ENCODE measurements around the gene DNAH1. TPM values are rescaled to one million over a fixed set of nuclear protein-coding genes. Genes with fewer than 3 reads are reported as not detected.

The DNAH1 gene
- total and polyA plus RNA-seq, 2 experiments from 2014 or later = 0.81 to 3.6 TPM

DNA sequence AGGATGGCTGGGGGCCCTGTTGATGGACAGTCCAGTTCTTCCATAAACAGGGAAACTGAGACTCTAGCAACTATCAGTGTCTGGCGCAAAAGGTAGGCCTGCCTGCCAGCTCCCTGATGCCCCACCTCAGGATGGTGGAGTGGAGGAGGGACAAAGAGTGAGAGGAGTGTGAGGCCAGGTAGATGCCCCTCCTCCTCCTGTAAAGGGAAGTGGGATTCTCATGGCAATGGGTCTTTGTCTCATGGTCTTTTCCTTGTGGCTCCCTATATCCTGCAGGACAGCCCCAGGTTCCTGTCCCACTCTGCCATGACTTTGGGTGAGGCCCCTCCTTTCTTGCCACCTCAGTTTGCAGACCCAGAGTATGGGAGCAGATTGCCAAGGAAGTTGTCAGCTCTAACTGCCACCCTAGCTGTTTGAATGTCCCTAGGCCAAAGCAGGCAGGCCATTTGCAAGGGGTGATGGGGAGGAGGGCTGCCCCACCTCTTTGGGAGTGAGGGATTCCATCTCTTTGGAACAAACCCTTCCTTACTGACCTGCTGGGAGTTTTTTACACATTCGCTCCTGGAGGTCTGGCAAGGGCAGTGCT is 2.8 kb upstream of the DNAH1 start:
- H3K36me3 ChIP-seq = no peaks in the 10 kb centered on the region
- TF ChIP-seq, protein P1, sequence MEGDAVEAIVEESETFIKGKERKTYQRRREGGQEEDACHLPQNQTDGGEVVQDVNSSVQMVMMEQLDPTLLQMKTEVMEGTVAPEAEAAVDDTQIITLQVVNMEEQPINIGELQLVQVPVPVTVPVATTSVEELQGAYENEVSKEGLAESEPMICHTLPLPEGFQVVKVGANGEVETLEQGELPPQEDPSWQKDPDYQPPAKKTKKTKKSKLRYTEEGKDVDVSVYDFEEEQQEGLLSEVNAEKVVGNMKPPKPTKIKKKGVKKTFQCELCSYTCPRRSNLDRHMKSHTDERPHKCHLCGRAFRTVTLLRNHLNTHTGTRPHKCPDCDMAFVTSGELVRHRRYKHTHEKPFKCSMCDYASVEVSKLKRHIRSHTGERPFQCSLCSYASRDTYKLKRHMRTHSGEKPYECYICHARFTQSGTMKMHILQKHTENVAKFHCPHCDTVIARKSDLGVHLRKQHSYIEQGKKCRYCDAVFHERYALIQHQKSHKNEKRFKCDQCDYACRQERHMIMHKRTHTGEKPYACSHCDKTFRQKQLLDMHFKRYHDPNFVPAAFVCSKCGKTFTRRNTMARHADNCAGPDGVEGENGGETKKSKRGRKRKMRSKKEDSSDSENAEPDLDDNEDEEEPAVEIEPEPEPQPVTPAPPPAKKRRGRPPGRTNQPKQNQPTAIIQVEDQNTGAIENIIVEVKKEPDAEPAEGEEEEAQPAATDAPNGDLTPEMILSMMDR (IDR thresholded peaks at IDR 0.05; ENCODE audit: low read depth, low read length) = no peak
- no peak for DNase-seq (ENCODE audit: low read depth in 1 of 2, low spot score in 1 of 2)
- no peaks in the 10 kb centered on the region for H3K9me3 ChIP-seq (ENCODE audit: low read depth)
- H3K27ac ChIP-seq = no peak overlapping the region
- H3K4me3 ChIP-seq = no peak overlapping the region
- H3K27me3 ChIP-seq = no peaks in the 10 kb centered on the region
- H3K4me1 ChIP-seq (ENCODE audit: low read depth) = no peaks in the 10 kb centered on the region

DNA sequence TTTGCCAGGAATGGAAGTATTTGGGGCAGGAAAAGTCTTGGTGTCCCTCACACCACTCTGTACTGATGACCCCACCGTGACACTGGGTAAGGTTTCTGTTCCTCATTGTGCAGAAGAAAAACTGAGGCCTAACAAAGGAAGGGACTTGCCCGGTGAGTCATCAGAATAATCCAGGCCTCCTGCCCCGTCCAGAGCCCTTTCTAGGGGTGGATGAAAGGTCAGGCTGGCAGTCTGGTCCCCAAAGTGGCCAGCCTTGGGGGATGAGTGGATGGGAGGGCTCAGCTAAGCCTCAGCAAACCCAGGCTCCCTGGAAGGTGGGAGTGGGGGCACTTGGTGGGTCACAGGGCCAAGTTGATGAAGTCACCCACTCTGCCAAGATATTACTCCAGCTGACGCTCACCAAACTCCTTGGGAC is 2.3 kb upstream of the DNAH1 start:
- Histone ChIP-seq H3K27ac (no peak overlapping the region), H3K4me3 (no peak overlapping the region), H3K36me3 (no peaks in the 10 kb centered on the region), H3K9me3 (ENCODE audit: low read depth) (no peaks in the 10 kb centered on the region), H3K4me1 (ENCODE audit: low read depth) (no peaks in the 10 kb centered on the region), H3K27me3 (peaks cover 5% of the 10 kb centered on the region)
- peak in 1 of 2 donors; percentile 30 for DNase-seq (ENCODE audit: low read depth in 1 of 2, low spot score in 1 of 2)
- TF ChIP-seq, protein P1 (IDR thresholded peaks at IDR 0.05; ENCODE audit: low read depth, low read length) = no peak

DNA sequence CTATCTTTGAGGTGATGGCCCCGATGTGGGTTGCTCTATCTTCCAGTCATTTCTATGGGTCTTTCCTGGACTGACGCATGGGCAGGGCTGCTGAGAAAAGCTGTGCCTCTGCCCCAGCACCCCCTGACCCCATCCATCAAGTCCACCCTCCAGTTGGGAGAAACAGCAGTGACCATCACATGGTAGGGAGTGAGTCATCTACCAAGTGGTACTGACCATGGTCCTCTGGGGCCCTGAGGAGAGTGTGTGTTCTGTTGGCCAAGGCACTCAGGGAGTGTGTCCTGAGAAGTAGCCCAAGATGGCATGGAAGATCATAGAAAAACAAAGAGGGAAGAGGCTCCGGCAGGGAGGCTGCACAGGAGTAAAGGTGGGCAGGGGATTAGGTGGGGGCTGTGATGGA is 1.6 kb upstream of the DNAH1 start:
- TF ChIP-seq, protein P1 (IDR thresholded peaks at IDR 0.05; ENCODE audit: low read depth, low read length) = no peak
- DNase-seq (ENCODE audit: low read depth in 1 of 2, low spot score in 1 of 2) = peak in 1 of 2 donors; percentile 16
- Histone ChIP-seq H3K27me3 (peaks cover 10% of the 10 kb centered on the region), H3K4me3 (no peak overlapping the region), H3K9me3 (ENCODE audit: low read depth) (no peaks in the 10 kb centered on the region), H3K4me1 (ENCODE audit: low read depth) (no peaks in the 10 kb centered on the region), H3K36me3 (no peaks in the 10 kb centered on the region), H3K27ac (no peak overlapping the region)

DNA sequence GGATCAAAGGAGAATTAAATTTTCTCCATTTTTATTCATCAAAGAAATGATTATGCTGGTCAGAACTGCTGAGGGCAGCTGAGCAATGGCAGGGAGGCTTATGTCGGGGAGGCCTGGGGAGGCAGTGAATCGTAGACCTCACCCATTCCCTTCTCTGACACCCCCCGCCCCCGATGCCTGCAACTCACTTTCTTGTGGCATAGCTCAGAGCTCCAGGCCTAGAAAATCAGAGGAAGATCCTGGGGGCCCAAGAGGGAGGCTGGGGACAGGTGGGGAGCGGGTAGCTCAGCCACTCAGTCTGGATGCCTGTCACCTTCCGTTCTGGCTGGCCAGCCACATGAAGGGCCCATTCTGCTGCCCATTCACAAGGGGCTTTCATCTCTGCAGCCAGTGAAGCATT is 1.1 kb upstream of the DNAH1 start:
- no peaks in the 10 kb centered on the region for H3K9me3 ChIP-seq (ENCODE audit: low read depth)
- H3K27ac ChIP-seq = no peak overlapping the region
- no peaks in the 10 kb centered on the region for H3K36me3 ChIP-seq
- TF ChIP-seq, protein P1 (IDR thresholded peaks at IDR 0.05; ENCODE audit: low read depth, low read length) = no peak
- H3K4me3 ChIP-seq = no peak overlapping the region
- H3K4me1 ChIP-seq (ENCODE audit: low read depth) = no peaks in the 10 kb centered on the region
- H3K27me3 ChIP-seq = peaks cover 12% of the 10 kb centered on the region
- no peak for DNase-seq (ENCODE audit: low read depth in 1 of 2, low spot score in 1 of 2)

DNA sequence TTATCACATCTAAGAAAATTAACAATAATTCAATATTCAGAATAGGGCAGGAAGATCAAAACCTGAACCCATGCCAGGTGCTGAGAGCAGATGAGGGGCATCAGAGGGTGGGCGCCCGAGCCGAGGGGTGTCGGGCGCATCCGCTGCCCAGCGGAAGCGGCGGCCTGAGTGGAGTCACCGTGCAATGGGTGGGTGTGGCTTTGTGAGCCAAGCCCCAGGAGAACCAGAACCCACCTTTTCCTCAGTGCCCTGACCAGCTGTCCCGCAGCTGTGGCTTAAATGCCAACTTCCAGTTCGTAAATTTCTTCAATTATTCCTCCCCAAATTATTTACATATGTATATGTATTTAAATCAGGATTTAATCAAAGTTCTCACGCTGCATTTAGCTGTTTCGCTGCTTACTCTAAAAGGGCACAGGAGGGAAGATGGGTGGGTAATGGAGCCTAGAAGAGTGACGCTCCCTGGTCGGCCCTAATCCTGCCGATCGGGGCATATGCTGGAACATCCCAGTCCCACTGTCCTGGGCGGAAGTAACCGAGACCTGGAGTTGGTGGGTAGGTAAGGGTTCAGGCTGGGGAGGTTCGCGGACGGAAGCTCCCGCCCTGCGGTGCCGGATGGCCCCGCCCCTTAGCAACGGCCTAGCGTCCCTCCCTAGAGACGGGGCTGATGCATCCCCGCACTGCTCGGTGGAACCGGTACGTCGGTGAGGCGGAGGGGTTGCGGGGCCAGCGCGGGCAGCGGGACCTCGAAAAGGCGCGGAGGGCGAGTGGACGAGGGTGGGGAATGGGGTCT is 1.3 kb downstream of the DNAH1 start:
- Histone ChIP-seq H3K36me3 (no peaks in the 10 kb centered on the region), H3K4me1 (ENCODE audit: low read depth) (no peaks in the 10 kb centered on the region), H3K27me3 (peaks cover 12% of the 10 kb centered on the region), H3K27ac (no peak overlapping the region), H3K9me3 (ENCODE audit: low read depth) (no peaks in the 10 kb centered on the region), H3K4me3 (peak overlapping the region; percentile 12)
- TF ChIP-seq, protein P1 (IDR thresholded peaks at IDR 0.05; ENCODE audit: low read depth, low read length) = no peak
- peak; percentile 50 to 77 for DNase-seq (ENCODE audit: low read depth in 1 of 2, low spot score in 1 of 2)
